Cardiac fibroblast (primary cell): Measurements from ENCODE around the gene S1PR4.

Experiments
- DNase-seq, 2 donors: peaks; one replicate each; pipeline versions ENCODE4 v3.0.0 to v3.0.0-alpha.2; 2010; ENCODE audit warnings: low read depth in 2 of 2
- H3K4me3 ChIP-seq, 2 donors: replicated peaks in 1 of 2; 1 replicate in 1 of 2; 2 replicates in 1 of 2; pipeline ENCODE4 v1.5.1; 2011; ENCODE audit warnings: low read depth in 2 of 2, low read length in 2 of 2, mild to moderate bottlenecking in 2 of 2, moderate library complexity in 1 of 2
- TF ChIP-seq, protein P1 (sequence below): IDR thresholded peaks from one replicate; pipeline ENCODE4 v1.5.1; 2011; ENCODE audit warnings: low read depth, mild to moderate bottlenecking, low read length, inconsistent platforms

Gene S1PR4

DNA sequence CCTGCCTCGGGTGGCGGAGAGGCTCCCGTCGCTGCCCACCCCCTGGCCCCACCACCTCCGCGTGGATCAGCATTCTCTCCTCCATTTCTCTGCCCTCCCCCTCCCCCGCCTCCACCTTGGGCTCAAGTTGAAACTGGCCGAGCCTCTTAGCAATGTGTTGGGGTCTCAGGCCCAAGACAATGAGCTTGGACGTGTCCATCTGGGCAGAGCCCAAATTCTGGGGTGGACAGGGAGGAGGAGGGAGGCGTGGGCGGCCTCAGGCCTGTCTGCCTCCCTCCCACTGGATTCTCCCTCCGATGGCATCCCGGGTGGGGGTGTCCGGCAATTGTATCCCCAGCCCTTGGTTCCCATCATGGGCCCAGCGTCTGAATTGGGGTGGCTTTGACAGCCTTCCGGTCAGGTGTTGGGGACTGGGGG lies 47.1 kb downstream of the S1PR4 start:
- no peak for DNase-seq
- H3K4me3 ChIP-seq: no peak overlapping the region
- TF ChIP-seq, protein P1, sequence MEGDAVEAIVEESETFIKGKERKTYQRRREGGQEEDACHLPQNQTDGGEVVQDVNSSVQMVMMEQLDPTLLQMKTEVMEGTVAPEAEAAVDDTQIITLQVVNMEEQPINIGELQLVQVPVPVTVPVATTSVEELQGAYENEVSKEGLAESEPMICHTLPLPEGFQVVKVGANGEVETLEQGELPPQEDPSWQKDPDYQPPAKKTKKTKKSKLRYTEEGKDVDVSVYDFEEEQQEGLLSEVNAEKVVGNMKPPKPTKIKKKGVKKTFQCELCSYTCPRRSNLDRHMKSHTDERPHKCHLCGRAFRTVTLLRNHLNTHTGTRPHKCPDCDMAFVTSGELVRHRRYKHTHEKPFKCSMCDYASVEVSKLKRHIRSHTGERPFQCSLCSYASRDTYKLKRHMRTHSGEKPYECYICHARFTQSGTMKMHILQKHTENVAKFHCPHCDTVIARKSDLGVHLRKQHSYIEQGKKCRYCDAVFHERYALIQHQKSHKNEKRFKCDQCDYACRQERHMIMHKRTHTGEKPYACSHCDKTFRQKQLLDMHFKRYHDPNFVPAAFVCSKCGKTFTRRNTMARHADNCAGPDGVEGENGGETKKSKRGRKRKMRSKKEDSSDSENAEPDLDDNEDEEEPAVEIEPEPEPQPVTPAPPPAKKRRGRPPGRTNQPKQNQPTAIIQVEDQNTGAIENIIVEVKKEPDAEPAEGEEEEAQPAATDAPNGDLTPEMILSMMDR: no peak

DNA sequence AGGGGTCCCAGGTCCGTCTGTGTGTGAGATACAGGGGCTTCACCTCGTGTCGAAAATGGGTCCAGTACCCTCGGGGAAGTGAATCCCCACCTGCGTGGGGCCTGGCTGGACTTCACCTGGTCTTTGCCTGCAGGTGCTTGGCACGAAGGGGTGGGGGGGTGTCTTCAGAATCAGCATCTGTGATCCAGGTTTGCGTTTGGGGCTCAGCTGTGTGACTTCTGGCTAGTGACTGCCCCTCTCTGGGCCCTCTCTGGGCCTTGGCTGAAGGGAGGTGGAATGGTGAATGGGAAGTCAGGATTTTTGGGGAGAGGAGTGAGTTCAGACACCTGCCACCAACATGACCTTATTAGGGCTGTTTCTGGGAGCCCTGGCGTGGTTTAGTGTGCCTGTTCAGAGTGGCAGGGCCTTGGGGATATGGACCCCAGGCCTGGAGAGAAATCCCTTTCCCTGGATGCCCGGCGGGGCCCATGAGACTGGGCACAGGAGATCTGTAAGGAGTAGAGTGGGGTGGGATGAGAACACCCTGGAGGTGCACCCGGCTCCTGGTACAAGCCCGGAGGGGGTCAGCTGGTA lies 48.6 kb downstream of the S1PR4 start:
- H3K4me3 ChIP-seq: no peak overlapping the region
- DNase-seq: no peak
- TF ChIP-seq, protein P1: no peak

DNA sequence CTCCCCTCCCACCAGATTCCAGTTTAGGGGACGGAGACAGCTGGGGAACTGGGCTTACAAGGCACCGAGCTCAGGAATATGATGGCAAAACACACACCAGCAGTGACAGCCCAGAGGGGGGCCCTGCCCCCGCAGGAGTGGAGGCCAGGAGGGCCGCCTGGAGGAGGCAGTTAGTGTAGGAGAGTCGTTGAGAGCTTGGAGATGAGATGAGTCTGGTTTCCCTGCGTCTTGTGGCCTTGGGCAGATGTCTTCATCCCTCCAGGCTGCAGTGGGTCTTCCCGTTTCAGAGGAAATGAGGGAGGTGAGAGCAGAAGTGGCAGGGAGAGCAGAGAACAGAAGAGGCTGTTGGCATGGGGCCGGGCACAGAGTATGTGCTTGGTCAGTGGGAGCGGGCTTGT lies 50.8 kb downstream of the S1PR4 start:
- H3K4me3 ChIP-seq: no peak overlapping the region

More for the DNA sequence above, 50.8 kb downstream of the S1PR4 start:
- TF ChIP-seq, protein P1: no peak
- no peak for DNase-seq
